Ectodermal cell (in vitro differentiated cells): Measurements from ENCODE around the gene OR52H1.

Experiments used
- H3K27ac ChIP-seq: 2 replicates; pipeline ENCODE4 v1.7.0; 2013; ENCODE audit warnings: mild to moderate bottlenecking, low read depth, low read length; ENCODE audit not compliant: insufficient read depth, poor library complexity, severe bottlenecking
- H3K27me3 ChIP-seq: 2 replicates; pipeline ENCODE4 v1.7.0; 2013; ENCODE audit warnings: mild to moderate bottlenecking, low read length; ENCODE audit not compliant: insufficient read depth, control insufficient read depth, poor library complexity, severe bottlenecking
- H3K36me3 ChIP-seq: one replicate; pipeline ENCODE4 v1.7.0; 2013; ENCODE audit warnings: low read length; ENCODE audit not compliant: control insufficient read depth, insufficient read depth
- H3K4me1 ChIP-seq: one replicate; pipeline ENCODE4 v1.7.0; 2013; ENCODE audit warnings: low read length; ENCODE audit not compliant: control insufficient read depth, insufficient read depth
- H3K4me3 ChIP-seq: 2 replicates; pipeline ENCODE4 v1.7.0; 2013; ENCODE audit warnings: low read depth, low read length, control low read depth; ENCODE audit not compliant: insufficient read depth
- H3K9me3 ChIP-seq: 2 replicates; pipeline ENCODE4 v1.7.0; 2013; ENCODE audit warnings: mild to moderate bottlenecking, low read length, moderate library complexity; ENCODE audit not compliant: control insufficient read depth
- WGBS, 2 experiments: methylation state at CpG; one replicate each; pipeline ENCODE4 v1.1.7; 2013; ENCODE audit warnings: missing lambda C conversion rate in 2 of 2; 5-methylcytosine and 5-hydroxymethylcytosine counted together

The OR52H1 gene

DNA sequence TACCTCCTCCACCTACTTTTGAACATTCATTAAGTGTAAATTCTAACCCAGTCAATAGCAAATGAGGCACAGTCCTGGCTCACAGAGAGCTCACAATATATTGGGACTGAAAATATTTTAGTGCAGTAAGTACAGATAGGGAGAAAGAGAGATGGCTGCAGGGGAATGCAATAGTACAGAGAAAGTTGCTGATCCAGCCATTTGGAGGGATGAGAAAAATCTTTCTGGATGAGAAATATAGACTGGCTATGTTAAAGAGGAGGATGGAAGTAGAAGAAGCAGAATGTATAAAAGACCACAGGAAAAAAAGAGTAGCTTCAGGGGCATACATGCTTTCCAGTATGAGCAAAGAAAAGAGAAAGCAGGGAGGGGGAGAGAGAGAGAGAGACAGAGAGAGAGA lies 28.8 kb upstream of the OR52H1 start:
- Histone ChIP-seq H3K27me3 (no peaks in the 10 kb centered on the region), H3K36me3 (no peaks in the 10 kb centered on the region), H3K27ac (no peak overlapping the region), H3K9me3 (no peaks in the 10 kb centered on the region), H3K4me3 (no peak overlapping the region), H3K4me1 (no peaks in the 10 kb centered on the region)

DNA sequence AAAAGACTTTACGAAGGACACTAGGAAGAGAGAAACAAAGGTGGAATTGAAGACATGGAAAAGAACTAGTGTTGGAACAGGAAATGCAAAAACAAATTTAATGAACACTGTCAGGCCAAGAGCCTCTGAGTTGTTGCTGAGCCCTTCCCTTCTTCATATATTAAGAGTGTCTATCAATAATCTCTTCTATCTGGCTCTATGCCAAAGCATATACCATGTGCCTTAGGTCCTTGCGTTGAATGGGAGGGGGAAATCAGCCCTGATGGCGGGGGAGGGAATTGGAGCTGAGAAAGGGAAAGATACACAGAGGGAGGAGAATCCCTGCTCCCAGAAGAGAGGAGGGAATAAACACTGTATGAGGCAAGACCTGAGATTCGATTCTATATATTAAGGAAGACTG lies 26.8 kb upstream of the OR52H1 start:
- Histone ChIP-seq H3K4me3 (no peak overlapping the region), H3K36me3 (no peaks in the 10 kb centered on the region), H3K4me1 (no peaks in the 10 kb centered on the region), H3K27me3 (no peaks in the 10 kb centered on the region), H3K9me3 (no peaks in the 10 kb centered on the region), H3K27ac (no peak overlapping the region)
- 72 to 79% methylated on average over 4 of the region's 4 CpGs for WGBS, 2 experiments

DNA sequence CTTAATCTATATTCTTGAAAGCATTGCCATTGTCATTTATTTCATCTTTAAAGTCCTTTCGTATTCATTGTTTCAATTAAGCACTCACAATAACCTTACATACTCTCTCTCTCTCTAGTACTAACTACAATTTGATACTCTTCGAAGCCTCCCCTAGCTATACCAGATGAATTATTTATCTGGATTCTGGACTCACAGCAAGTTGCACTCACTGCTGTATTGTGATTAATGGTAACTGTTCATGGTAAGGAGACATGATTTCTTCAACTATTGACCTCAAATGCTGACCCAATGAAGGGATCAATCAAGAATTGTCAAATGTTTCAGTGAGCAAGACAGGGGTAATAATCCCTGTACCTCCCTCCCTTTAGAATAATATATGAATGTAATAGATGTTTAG lies 26.3 kb upstream of the OR52H1 start:
- Histone ChIP-seq H3K9me3 (no peaks in the 10 kb centered on the region), H3K36me3 (no peaks in the 10 kb centered on the region), H3K27ac (no peak overlapping the region), H3K4me1 (no peaks in the 10 kb centered on the region), H3K4me3 (no peak overlapping the region), H3K27me3 (no peaks in the 10 kb centered on the region)
- 90 to 98% methylated on average over 2 of the region's 2 CpGs for WGBS, 2 experiments

DNA sequence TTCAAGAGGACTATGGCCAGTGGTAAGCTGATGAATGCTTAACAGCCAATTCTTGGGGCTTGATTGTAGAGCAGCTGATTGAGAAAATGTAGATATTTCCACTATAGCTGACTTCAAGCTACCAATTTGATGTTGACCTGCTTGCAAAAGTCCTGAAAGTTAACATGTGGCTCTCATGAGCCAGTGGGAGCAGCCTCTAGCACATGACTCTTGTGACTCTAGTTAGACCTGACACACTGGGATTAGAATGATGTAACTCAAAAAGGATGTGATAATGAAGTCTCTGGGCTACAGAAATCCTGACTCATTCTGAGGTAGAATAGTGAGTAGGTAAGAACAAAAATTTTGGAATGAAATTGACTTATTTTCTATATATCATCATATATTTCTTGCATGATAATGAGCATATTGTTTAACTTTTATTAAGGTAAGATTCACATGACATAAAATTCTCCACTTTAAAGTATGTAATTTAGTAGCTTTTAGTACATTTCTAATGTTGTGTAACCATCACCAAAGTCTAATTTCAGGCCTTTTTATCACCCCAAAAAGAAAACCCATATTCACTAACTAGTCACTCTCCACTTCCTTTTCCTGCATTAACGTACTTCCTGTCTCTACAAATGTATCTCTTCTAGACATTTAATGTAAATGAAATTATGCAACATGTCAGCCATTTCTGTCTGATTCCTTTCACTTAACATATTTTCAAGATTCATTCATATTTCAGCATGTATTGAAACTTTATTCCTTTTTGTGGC lies 16.1 kb upstream of the OR52H1 start:
- H3K27ac ChIP-seq = no peak overlapping the region
- H3K4me3 ChIP-seq = no peak overlapping the region
- 77% methylated on average over 1 of the region's 1 CpG; no CpG with 5 or more reads in 1 of the 2 experiments for WGBS, 2 experiments
- H3K36me3 ChIP-seq = no peaks in the 10 kb centered on the region
- no peaks in the 10 kb centered on the region for H3K4me1 ChIP-seq
- no peaks in the 10 kb centered on the region for H3K9me3 ChIP-seq
- no peaks in the 10 kb centered on the region for H3K27me3 ChIP-seq

DNA sequence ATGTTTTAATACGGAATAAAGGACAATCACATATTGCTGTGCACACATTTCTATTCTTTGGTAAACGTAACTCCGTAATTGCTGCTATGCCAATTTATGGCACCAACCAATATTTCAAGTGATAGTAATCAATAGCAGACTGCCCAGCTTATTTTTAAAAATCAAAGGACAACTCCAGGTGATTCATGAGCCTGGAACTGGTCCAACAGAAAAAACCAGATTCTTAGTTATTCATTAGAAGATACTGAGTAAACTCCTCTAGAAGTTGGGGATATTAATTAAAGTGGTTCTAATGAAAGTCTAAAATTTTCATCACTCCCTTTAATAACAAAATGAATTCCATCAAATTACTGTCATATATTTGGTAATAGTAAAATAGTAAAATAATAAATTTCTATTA lies 9.4 kb upstream of the OR52H1 start:
- Histone ChIP-seq H3K4me1 (no peaks in the 10 kb centered on the region), H3K9me3 (no peaks in the 10 kb centered on the region), H3K4me3 (no peak overlapping the region), H3K27me3 (no peaks in the 10 kb centered on the region), H3K27ac (no peak overlapping the region), H3K36me3 (no peaks in the 10 kb centered on the region)
- WGBS, 2 experiments = 69 to 72% methylated on average over 2 to 3 of the region's 3 CpGs

DNA sequence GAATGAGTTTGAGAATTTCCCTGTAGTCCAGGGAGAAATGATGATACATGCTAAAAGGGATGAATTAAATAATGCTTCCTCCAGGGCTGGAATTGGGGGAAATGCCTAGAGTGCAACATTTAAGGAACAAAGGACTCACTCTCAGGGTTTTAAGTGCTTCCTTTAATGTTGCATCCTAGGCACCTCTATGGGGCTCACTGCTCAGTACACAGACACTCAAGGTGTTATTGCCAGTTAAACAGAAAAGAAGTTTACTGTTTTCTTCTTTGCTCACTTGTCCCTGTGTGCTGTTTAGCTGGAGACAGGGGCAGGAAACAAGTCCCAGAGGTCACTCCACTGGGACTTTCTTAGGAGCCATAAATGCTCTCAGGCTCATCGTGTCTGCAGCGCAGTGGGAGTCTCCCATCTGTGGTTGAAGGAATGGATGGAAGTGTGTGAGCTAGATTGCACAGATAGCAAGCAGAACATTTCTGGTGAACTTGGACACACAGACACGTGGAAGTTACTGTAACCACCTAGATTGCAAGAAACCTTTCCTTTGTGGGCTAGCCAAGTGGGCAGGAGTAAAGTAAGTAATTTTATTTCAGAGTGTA lies 8.4 kb upstream of the OR52H1 start:
- WGBS, 2 experiments = 83% methylated on average over 3 of the region's 3 CpGs
- no peaks in the 10 kb centered on the region for H3K4me1 ChIP-seq
- H3K36me3 ChIP-seq = no peaks in the 10 kb centered on the region
- no peaks in the 10 kb centered on the region for H3K9me3 ChIP-seq
- no peak overlapping the region for H3K27ac ChIP-seq
- no peaks in the 10 kb centered on the region for H3K27me3 ChIP-seq
- H3K4me3 ChIP-seq = no peak overlapping the region

DNA sequence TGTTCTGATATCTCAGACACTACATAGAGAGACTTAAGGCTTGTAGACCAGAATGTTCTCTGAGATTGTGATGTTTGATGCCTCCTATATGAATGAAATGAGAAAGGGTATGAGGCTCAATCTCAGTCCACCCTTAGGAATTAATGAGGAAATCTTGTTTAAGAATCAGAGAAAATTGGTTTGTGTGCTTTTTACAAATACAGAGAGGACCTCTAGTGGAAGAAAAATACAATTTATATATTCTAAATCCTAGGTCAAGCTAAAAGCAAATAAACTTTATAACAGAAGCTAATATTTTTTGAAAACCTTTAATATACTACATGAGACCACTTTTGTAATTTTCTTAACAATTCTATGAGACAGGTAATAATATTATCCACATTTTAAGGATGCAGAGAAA lies 5.0 kb upstream of the OR52H1 start:
- no peaks in the 10 kb centered on the region for H3K9me3 ChIP-seq
- H3K27ac ChIP-seq = no peak overlapping the region
- no peaks in the 10 kb centered on the region for H3K36me3 ChIP-seq
- no peaks in the 10 kb centered on the region for H3K27me3 ChIP-seq
- no peak overlapping the region for H3K4me3 ChIP-seq
- no peaks in the 10 kb centered on the region for H3K4me1 ChIP-seq

DNA sequence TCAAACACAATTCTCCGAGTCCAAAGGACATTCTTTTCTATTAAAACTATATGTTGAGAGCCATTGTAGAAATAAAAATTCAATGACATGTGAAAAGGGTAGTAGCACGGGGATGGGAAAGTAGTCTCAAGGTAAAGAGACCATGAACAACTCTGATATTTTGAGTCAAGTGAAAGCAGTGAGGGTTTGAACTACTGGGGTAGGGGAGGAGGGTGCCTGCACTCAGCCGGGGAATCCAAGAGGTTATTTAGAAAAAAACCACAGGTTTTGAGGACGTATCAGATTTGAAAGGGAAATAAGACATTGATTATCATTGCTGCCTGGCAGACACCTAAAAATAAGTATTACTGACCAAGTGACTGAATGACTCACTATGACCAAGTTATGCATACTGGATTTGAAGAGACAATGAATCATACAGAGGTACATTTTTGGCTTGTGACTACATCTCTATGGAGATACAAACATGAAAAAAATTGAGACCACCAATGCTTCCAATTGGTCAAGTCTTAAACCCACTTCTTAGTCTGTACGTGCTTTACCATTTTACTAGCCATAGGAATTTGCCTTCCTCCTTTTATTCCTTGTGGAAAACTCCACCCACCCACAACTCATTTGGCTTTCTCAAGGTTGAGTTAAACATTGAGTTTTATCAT lies 2.2 kb upstream of the OR52H1 start:
- no peak overlapping the region for H3K27ac ChIP-seq
- 78 to 87% methylated on average over 4 to 5 of the region's 5 CpGs for WGBS, 2 experiments

DNA sequence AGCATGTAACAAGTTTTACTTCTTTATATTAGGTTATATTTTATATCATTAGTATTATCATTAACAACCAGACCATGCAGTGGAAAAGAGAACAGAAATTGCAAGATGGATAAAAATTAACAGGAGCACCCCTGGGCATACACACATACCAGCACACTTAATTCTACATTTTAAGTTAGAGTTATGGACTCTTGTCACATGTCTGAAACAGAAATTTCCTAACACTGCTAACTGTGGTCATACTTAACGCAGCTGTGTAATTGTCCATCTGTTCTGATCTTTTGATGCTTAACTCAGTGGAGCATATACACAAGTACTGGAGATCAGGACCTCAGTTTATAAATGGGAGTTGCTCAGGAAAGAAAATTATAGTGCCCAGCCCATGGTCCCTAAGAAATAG lies 358 bp downstream of the OR52H1 start:
- 91 to 92% methylated on average over 1 of the region's 1 CpG for WGBS, 2 experiments
- H3K4me1 ChIP-seq = no peaks in the 10 kb centered on the region
- H3K27ac ChIP-seq = no peak overlapping the region
- H3K27me3 ChIP-seq = no peaks in the 10 kb centered on the region
- no peaks in the 10 kb centered on the region for H3K36me3 ChIP-seq
- H3K4me3 ChIP-seq = no peak overlapping the region
- no peaks in the 10 kb centered on the region for H3K9me3 ChIP-seq

More for the DNA sequence above, 2.2 kb upstream of the OR52H1 start:
- H3K27me3 ChIP-seq = no peaks in the 10 kb centered on the region
- H3K4me1 ChIP-seq = no peaks in the 10 kb centered on the region
- H3K36me3 ChIP-seq = no peaks in the 10 kb centered on the region
- H3K4me3 ChIP-seq = no peak overlapping the region
- no peaks in the 10 kb centered on the region for H3K9me3 ChIP-seq

DNA sequence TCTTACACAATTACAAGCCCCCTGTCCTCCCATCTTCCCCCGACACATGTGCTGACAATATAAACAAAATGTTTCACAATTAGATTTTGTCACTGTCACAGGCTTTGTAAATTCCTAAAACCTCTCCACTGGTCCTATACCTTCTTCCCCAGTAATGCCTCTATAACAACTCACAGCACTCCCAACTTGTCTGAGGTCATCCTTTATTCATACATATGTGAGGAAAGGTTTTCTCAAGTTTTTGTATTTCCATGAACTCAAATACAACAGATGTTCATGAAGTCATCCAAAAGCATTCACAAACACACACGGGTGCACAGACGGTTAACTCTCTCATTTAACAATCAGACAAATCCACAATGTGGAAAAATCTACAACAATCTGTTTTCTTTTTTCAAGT lies 1.9 kb downstream of the OR52H1 start:
- Histone ChIP-seq H3K27ac (no peak overlapping the region), H3K9me3 (no peaks in the 10 kb centered on the region), H3K4me3 (no peak overlapping the region), H3K36me3 (no peaks in the 10 kb centered on the region), H3K4me1 (no peaks in the 10 kb centered on the region), H3K27me3 (no peaks in the 10 kb centered on the region)
- 92% methylated on average over 3 of the region's 3 CpGs for WGBS, 2 experiments
